HG03457 (cell line): ENCODE measurements around the gene PCIF1.
"Not testable (repeated sequence)": the region's sequence is repeated elsewhere in the genome, so short reads cannot be mapped to it uniquely, and the experiment has no call there.

Experiments used
- ATAC-seq: cut with Tn5 transposase; IDR thresholded peaks from one replicate; pipeline ENCODE4 v1.9.1; 2021; ENCODE audit warnings: moderate number of reproducible peaks; ENCODE audit not compliant: unreplicated experiment

The PCIF1 gene

GRCh38 chr20:45934586-45935415 lies at the start of gene PCIF1:
Gene PCIF1, plus strand, starts transcription at chr20:45934683. Its CDS starts 4,317 bp downstream, at chr20:45939000.
- peak; percentile 60 for ATAC-seq

- ATAC-seq: no peak
These were observed 47.7 kb upstream of the PCIF1 start for GRCh38 chr20:45886590-45887345.

DNA sequence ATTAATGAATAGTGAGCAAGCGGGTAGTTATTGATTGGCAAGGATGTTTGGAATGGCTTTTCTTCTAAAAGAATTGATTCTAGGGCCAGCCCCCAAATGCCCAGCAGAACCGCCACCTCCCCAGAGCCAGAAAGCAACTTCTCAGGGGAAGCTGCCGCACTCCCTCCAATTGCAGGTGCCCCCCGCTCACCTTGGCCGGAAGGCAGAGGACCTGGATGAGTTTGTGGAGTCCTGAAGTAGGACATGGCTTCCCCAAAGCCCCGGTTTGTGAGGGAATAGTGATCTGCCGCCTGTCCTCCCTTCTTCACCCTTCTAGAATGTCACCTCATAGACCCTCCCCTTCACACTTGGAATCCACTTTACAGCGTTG lies 47.2 kb upstream of the PCIF1 start, which contains the start of gene SPATA25:
SPATA25 (minus strand) TSS at position 277 of the 370 bp plus-strand sequence; CDS start at position 245, 32 bp downstream.
- ATAC-seq: no peak

GRCh38 chr20:45888681-45889080 lies 45.8 kb upstream of the PCIF1 start:
- no peak for ATAC-seq

DNA sequence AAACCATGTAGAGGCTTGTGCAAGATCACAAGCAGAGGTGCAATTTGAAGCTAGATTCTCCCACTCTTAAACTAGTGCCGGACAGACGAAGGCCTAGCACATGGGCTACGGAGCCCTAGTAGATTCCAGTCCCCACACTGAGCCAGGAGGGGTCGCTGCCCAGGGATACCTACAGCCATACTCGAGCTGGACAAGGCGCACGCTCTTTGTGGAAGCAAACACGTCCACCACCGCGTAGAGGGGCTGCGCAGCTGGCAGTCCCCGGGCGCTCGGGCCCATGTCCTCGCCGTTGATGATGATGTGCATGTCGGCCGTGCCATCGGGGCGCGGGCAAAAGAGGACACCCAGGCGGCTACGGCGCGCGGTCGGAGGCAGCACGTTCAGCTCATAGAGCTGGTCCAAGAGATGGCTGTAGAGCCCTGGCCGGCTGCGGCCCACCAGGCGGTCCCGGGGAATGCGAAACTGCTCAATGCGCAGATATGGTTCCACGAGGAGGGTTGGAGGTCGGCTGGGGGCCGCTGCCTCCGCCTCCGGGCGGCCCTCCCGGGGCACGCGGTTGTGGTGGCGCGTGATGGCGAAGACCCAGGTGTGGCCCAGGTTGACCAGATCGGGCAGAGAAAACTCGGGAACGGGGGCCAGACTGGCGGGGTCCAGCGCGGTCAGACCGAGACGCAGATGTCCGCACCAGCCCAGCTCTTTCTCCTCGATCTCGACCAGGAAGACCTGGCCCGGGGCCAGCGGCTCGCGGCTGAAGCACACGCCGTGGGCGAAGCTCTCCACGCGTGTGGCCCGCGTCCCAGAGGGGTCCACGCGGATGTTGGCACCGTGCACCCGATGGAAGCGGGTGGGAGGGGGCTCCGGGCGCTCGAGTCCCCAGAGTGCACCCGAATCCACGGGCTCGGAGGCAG lies 44.2 kb upstream of the PCIF1 start:
- peak; percentile 20 for ATAC-seq

DNA sequence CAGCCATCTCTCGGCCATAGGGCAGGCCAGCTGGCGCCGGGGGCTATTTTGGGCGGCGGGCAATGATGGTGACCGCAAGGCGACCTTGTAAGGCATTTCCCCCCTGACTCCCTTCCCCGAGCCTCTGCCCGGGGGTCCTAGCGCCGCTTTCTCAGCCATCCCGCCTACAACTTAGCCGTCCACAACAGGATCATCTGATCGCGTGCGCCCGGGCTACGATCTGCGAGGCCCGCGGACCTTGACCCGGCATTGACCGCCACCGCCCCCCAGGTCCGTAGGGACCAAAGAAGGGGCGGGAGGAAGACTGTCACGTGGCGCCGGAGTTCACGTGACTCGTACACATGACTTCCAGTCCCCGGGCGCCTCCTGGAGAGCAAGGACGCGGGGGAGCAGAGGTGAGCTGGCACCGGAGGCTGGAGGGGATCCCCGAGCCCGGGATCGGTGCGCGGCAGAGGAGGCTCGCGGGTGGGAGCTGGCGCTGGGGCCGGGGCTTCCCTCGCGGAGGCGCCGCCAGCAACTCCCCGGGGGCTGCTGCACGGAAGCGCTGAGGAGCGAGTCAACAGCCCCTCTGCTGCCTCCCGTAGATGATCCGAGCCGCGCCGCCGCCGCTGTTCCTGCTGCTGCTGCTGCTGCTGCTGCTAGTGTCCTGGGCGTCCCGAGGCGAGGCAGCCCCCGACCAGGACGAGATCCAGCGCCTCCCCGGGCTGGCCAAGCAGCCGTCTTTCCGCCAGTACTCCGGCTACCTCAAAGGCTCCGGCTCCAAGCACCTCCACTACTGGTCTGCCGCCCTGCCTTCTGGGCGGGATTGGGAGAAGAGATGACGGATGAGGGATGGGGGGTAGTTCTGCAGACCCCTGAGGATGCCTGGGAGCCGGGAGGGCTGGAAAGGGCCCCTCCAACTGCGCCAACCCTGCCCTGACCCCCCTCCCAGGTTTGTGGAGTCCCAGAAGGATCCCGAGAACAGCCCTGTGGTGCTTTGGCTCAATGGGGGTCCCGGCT lies 43.2 kb upstream of the PCIF1 start, which contains the start of the genes CTSA and NEURL2:
CTSA (plus strand) TSS at position 351 of the 999 bp plus-strand sequence; CDS start at position 585, 234 bp downstream.
NEURL2 (minus strand) TSS at position 224 of the 999 bp plus-strand sequence; CDS start at position 7, 217 bp downstream.
- ATAC-seq: peak; percentile 47

GRCh38 chr20:45892049-45892825 lies 42.2 kb upstream of the PCIF1 start:
- no peak for ATAC-seq

DNA sequence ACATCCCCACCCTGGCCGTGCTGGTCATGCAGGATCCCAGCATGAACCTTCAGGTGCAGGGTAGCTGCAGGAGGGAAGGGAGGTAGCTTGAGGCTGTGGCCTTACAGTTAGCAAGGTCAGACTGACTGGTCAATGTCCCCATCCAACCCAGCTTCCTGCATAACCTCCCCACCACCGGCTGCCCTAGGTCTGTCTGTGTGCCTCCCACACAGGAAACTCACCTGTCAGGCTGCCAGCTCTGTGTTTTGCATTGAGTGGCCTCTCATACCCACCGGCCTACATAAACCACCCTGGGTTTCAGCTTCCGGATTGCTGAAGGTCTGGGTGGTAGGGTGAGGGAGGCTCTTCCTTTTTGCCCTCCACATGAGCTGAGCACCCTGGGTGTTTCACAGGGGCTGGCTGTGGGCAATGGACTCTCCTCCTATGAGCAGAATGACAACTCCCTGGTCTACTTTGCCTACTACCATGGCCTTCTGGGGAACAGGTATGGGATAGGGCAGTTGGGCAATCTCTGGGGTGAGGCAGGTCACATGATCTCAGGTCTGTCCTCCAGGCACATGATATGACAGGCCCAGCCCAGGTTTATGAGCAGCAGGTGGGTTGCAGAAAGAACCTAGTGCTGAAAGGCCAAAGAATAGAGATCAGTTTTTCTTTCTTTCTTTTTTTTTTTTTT lies 41.5 kb upstream of the PCIF1 start:
- no peak for ATAC-seq

GRCh38 chr20:45893831-45894230 lies 40.7 kb upstream of the PCIF1 start:
- ATAC-seq: no peak

DNA sequence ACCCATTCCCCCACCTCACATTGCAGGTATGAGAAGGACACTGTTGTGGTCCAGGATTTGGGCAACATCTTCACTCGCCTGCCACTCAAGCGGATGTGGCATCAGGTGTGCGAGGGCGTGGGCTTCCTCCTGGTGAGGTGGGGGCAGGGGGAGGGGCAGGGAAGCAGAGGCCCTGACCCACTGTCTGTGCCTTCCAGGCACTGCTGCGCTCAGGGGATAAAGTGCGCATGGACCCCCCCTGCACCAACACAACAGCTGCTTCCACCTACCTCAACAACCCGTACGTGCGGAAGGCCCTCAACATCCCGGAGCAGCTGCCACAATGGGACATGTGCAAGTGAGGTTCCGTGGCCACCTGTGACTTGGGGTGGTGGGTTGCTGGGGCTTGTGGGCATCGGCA lies 39.7 kb upstream of the PCIF1 start:
- no peak for ATAC-seq

DNA sequence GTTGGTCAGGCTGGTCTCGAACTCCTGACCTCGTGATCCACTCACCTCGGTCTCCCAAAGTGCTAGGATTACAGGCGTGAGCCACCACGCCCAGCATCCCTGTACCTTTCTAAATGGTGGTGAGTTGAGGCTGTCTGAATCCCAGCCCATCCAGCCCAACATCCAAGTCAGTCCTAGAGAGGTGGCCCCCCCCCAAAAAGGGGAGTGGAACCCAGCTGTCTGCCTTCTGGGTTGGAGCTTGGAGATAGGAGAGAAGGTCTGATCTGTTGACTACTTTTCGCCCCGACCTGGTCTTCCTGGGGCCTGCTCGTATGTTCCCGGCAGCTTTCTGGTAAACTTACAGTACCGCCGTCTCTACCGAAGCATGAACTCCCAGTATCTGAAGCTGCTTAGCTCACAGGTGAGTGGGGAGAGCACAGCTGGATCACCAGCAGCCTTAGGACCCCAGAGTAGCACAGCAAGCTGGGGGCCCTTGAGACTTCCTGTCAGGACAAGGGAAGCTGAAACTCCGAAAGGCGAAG lies 37.8 kb upstream of the PCIF1 start:
- ATAC-seq: no peak

DNA sequence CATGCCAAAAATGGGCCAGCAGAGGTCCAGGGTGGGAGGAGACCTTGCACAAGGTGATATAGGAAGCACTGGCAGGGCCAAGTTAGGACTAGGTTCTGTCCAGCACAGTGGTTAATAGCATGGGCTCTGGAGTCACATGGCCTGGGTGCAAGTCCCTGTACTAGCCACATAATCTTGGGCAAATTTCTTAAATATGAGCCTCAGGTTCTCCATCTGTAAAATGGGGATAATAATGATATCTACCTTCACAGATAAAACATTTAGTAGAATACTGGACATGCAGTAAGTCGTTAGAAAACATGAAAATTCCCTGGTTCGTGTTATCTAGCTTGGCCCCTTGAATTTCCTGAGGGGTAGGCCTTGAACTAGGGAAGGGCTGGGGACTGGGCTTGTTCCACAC lies 37.2 kb upstream of the PCIF1 start:
- ATAC-seq: no peak

GRCh38 chr20:45897692-45898091 lies 36.8 kb upstream of the PCIF1 start:
- ATAC-seq: no peak

- ATAC-seq: no peak
These were observed 36.2 kb upstream of the PCIF1 start for GRCh38 chr20:45898285-45898684.

- ATAC-seq: no peak
These were observed 35.2 kb upstream of the PCIF1 start for GRCh38 chr20:45899046-45899835.

- ATAC-seq: not testable (repeated sequence)
These were observed 33.2 kb upstream of the PCIF1 start for GRCh38 chr20:45901332-45901731.

DNA sequence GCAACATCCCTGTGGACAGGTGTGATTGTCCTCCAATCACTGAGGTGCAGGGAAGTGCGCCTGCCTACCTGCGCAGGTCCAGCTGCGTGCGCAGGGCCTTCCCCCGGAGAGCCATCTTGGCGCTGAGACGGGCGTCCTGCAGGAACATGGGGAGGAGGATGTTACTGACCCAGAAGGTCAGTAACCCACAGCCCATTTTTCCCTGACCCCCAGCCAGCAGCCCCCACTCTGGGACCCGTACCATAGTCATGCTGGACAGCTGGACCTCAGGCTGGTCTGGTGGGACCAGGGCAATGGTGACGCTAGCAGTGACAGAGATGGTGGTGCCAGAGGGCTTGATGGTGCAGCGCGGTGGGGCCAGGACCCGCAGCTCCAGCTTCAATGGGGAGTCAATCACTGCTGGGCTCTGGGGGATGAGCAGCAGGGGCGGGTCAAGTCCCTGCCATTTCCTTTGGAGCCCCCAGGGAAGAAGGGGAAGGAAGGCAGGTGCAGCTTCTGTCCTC lies 32.2 kb upstream of the PCIF1 start:
- ATAC-seq: no peak
